ENCODE results near the gene PIGW. TPM values are rescaled to one million over a fixed set of nuclear protein-coding genes. Genes with fewer than 3 reads are reported as not detected.

The PIGW gene
- total and polyA plus RNA-seq, 10 of the 15 experiments (the other 5 are each of a cell fraction or from before 2014, with no cell fraction given), result 6.0 to 31.5 (median 13.8) TPM

GRCh38 chr17:36575028-36575427, 40.2 kb downstream of the PIGW start:
- Histone ChIP-seq H3K9ac (ENCODE audit: control insufficient read depth, insufficient read depth, low read length) (no peak overlapping the region), H3K9me3 (replicated peaks; ENCODE audit: control insufficient read depth, insufficient read depth, low read length) (no peaks in the 10 kb centered on the region), H4K20me1 (ENCODE audit: control insufficient read depth, insufficient read depth) (no peaks in the 10 kb centered on the region; the same call in 1 of the 2 replicates), H2AFZ (ENCODE audit: control insufficient read depth, low read depth, low read length) (no peak overlapping the region), H3K79me2 (ENCODE audit: control insufficient read depth, insufficient read depth, low read length) (no peaks in the 10 kb centered on the region; the same call in 1 of the 2 replicates), H3K36me3 (ENCODE audit: control insufficient read depth in 2 of 2, insufficient read depth in 2 of 2, low read length in 1 of 2) (peaks cover 3 to 10% of the 10 kb centered on the region in 2 experiments; a peak in 3 of 4 replicates), H3K4me1 (ENCODE audit: control insufficient read depth, insufficient read depth, low read length) (no peaks in the 10 kb centered on the region), H3K27me3 (replicated peaks in 1 of 2; ENCODE audit: control insufficient read depth in 2 of 2, insufficient read depth in 2 of 2, low read length in 1 of 2) (no peaks in the 10 kb centered on the region), H3K4me2 (ENCODE audit: control insufficient read depth, insufficient read depth) (no peak overlapping the region), H3K27ac (ENCODE audit: control insufficient read depth, insufficient read depth) (no peak overlapping the region), H3K4me3 (no peak overlapping the region)
- BruUV-seq (replicated peaks), result no TSS peak
- FAIRE-seq (no peak), ATAC-seq (no peak), DNase-seq (ENCODE audit: low read depth, low spot score) (no peak)
- ChIA-PET SMC1A (ENCODE audit: uncharacterized antibody, unreplicated experiment) (no interaction called here), POLR2A (no interaction called here), CTCF (no interaction called here), RAD21 (ENCODE audit: unreplicated experiment) (no interaction called here)
- 95% methylated on average over 12 of the region's 12 CpGs for WGBS (ENCODE audit: insufficient coverage, insufficient replicate concordance, low lambda C conversion rate, missing lambda C conversion rate)
- in situ Hi-C loops (cut with MboI), result no loop called here
- intact Hi-C loops (cut with micrococcal nuclease; ENCODE audit: unreplicated experiment), result no loop called here
- TF ChIP-seq POLR2A (IDR thresholded peaks at IDR 0.05; ENCODE audit: low read depth, low read length) (no peak), PBX3 (IDR thresholded peaks at IDR 0.05; ENCODE audit: insufficient replicate concordance, low read depth, low read length) (no peak), ZNF274 (IDR thresholded peaks at IDR 0.05; ENCODE audit: insufficient read depth, insufficient read length) (no peak), PAX5 (IDR thresholded peaks at IDR 0.05; ENCODE audit: borderline replicate concordance, low read depth, low read length) (no peak), NFYB (IDR thresholded peaks at IDR 0.05; ENCODE audit: insufficient read depth, low read depth, low read length) (no peak), MEF2A (IDR thresholded peaks at IDR 0.05; ENCODE audit: insufficient read depth, low read depth, low read length) (no peak), USF2 (IDR thresholded peaks at IDR 0.05; ENCODE audit: borderline replicate concordance, low read depth, low read length) (no peak), IRF5 (IDR thresholded peaks at IDR 0.05; ENCODE audit: borderline replicate concordance) (no peak), NR2C1 (IDR thresholded peaks at IDR 0.05) (no peak), ZZZ3 (IDR thresholded peaks at IDR 0.05; ENCODE audit: control insufficient read depth, insufficient read length, low read depth) (no peak), CUX1 (IDR thresholded peaks at IDR 0.05; ENCODE audit: insufficient replicate concordance, low read depth, low read length) (no peak), RELA (IDR thresholded peaks at IDR 0.05; ENCODE audit: borderline replicate concordance, partially characterized antibody) (no peak), ESRRA (IDR thresholded peaks at IDR 0.05; ENCODE audit: low read length) (no peak), NRF1 (conservative IDR thresholded peaks at IDR 0.05; ENCODE audit: low read depth, low read length) (no peak), RBBP5 (conservative IDR thresholded peaks at IDR 0.05) (no peak)
